Pancreas (tissue), 10 donors: ENCODE results near the gene ABCA10. TPM values are rescaled to one million over a fixed set of nuclear protein-coding genes. Genes with fewer than 3 reads are reported as not detected.

ENCODE experiments used
- ATAC-seq, 4 donors: fragments of 200-7000 bp; cut with Tn5 transposase; one replicate each; pipeline versions ENCODE4 v1.8.0 to v1.9.1; 2020; ENCODE audit warnings: mild to moderate bottlenecking in 4 of 4, moderate library complexity in 4 of 4
- DNase-seq, 6 donors: peaks; one replicate each; pipeline ENCODE4 v3.0.0-alpha.2; 2020
- FAIRE-seq: peaks from 2 replicates; lab custom pipeline; 2012; peaks lifted over from hg19 to GRCh38; lab: Jason Lieb, UNC
- H3K27ac ChIP-seq, 4 donors: fragments of 200-600 bp; sonication (generic); 1 replicate in 3 of 4; 2 replicates in 1 of 4; pipeline versions ENCODE4 v1.5.0 to v1.8.0; 2020
- H3K27me3 ChIP-seq, 4 donors: fragments of 200-600 bp; one replicate each; pipeline ENCODE4 v1.8.0; 2021
- H3K36me3 ChIP-seq, 3 donors: fragments of 200-600 bp; sonication (generic) in 1 of 3; one replicate each; pipeline versions ENCODE4 v1.5.0 to v1.8.0; 2020 to 2021
- H3K4me1 ChIP-seq, 3 donors: fragments of 200-600 bp; one replicate each; pipeline ENCODE4 v1.8.0; 2021
- H3K4me3 ChIP-seq, 4 donors: fragments of 200-600 bp; sonication (generic) in 2 of 4; one replicate each; pipeline versions ENCODE4 v1.5.0 to v1.8.0; 2020 to 2021
- H3K9me3 ChIP-seq, 4 donors: fragments of 200-600 bp; one replicate each; pipeline ENCODE4 v1.8.0; 2021
- WGBS, 2 donors: extraction: QIAGEN DNeasy Blood & Tissue Kit; methylation state at CpG; one replicate each; pipeline ENCODE4 v1.1.7; 2013; 5-methylcytosine and 5-hydroxymethylcytosine counted together
- intact Hi-C, 3 donors: fragments of 100-400 bp; cut with DNase I; formaldehyde crosslinking; loops; one replicate each; pipeline versions ENCODE4 v1.11.1 to v1.14.2; 2022
- polyA plus RNA-seq, 2 donors: library from polyadenylated mRNA; stranded (reverse); fragments of 200-250 nt; gene quantifications; one replicate each; pipeline ENCODE4 v1.2.3, GENCODE V29; 2013
- total RNA-seq, 6 donors: library from RNA; stranded (reverse); fragmentation: NEBNext Ultra II Directional in 4 of 6; extraction: Animal tissue kit (Norgen Biotek cat#: 25700) in 4 of 6; gene quantifications; one replicate each; pipeline versions ENCODE4 v1.2.1 to v1.2.4, GENCODE V29; 2021 to 2023
- TF ChIP-seq, protein P1 (sequence below), 4 donors: fragments of 200-600 bp; sonication (generic) in 3 of 4; IDR thresholded peaks; one replicate each; pipeline versions ENCODE4 v1.5.0 to v1.8.0; 2021; ENCODE audit warnings: antibody characterized with exemption in 4 of 4
- donor health status: healthy with polysubstance abuse.
- donor health status: DM: no; HTN: no; CAD: no; lungs with moderate emphysema.
- donor health status: DM: no; HTN: no; CAD: no.
- donor health status: control.
- donor health status: control.
- donor health status: Bipolar disorder and iron deficiency.
- donor health status: DM: yes; HTN: yes; CAD: no.
- donor health status: DM: no; HTN: no; CAD: no.
- donor health status: DM: no; HTN: no; CAD: no.
- donor health status: DM: yes; HTN: yes; CAD: no.

Gene ABCA10
- total and polyA plus RNA-seq, 8 donors = 1.6 to 18.5 (median 4.7) TPM

DNA sequence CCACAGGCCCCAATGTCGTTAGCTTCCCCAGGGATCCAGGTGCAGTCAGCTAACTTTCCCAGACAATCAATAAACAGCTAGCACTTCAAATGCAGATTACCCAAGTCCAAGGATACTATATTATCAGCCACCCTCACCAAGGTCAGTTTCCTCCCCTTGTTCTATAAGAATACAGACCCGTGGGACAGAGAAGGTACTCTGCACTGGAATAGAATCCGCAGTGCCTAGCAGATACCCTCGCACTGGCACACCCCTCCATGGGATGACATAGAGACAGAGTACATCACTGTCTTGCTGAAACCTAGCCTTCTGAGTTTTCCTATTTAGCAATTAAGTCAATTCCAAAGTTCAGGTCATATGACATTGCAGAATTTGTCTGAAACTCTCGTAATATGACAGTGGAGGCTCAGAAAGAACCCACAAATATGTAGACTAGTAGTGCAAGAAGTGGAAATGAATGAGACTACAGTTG lies 40.0 kb upstream of the ABCA10 start:
- FAIRE-seq (no peak), ATAC-seq (peak in 1 of 4 donors; percentile 19), DNase-seq (no peak)
- intact Hi-C loops = no loop called here
- TF ChIP-seq, protein P1, sequence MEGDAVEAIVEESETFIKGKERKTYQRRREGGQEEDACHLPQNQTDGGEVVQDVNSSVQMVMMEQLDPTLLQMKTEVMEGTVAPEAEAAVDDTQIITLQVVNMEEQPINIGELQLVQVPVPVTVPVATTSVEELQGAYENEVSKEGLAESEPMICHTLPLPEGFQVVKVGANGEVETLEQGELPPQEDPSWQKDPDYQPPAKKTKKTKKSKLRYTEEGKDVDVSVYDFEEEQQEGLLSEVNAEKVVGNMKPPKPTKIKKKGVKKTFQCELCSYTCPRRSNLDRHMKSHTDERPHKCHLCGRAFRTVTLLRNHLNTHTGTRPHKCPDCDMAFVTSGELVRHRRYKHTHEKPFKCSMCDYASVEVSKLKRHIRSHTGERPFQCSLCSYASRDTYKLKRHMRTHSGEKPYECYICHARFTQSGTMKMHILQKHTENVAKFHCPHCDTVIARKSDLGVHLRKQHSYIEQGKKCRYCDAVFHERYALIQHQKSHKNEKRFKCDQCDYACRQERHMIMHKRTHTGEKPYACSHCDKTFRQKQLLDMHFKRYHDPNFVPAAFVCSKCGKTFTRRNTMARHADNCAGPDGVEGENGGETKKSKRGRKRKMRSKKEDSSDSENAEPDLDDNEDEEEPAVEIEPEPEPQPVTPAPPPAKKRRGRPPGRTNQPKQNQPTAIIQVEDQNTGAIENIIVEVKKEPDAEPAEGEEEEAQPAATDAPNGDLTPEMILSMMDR (IDR thresholded peaks at IDR 0.05) = no peak
- no peaks in the 10 kb centered on the region for H3K36me3 ChIP-seq
- H3K4me3 ChIP-seq = no peak overlapping the region
- no peaks in the 10 kb centered on the region for H3K4me1 ChIP-seq
- no peaks in the 10 kb centered on the region for H3K9me3 ChIP-seq
- H3K27ac ChIP-seq = no peak overlapping the region
- no peaks in the 10 kb centered on the region for H3K27me3 ChIP-seq
- 71 to 72% methylated on average over 5 of the region's 5 CpGs for WGBS, 2 donors

DNA sequence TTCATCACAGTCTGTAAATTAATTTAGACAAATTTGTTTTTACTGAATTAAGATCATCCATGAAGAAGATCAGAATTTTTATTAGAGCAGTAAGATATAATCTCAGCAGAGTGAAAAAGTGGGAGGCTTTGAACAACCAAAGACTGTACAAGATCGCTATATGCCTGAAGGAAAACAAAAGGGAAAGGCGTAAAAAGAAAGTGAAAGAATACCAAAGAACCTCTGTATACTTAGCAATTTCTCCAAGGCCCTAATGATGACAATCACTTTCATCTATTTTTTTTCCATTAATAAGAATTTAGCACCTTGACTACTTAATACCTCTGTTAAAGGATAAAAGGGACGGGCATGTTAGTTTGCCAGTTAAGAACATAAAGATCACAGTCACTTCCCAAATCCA lies 38.6 kb upstream of the ABCA10 start:
- Histone ChIP-seq H3K27me3 (no peaks in the 10 kb centered on the region), H3K9me3 (no peaks in the 10 kb centered on the region), H3K36me3 (no peaks in the 10 kb centered on the region), H3K27ac (no peak overlapping the region), H3K4me1 (no peaks in the 10 kb centered on the region), H3K4me3 (no peak overlapping the region)
- ATAC-seq = no peak
- intact Hi-C loops = no loop called here
- TF ChIP-seq, protein P1 (IDR thresholded peaks at IDR 0.05) = no peak
- no peak for FAIRE-seq
- 80 to 95% methylated on average over 3 of the region's 3 CpGs for WGBS, 2 donors
- DNase-seq = no peak

DNA sequence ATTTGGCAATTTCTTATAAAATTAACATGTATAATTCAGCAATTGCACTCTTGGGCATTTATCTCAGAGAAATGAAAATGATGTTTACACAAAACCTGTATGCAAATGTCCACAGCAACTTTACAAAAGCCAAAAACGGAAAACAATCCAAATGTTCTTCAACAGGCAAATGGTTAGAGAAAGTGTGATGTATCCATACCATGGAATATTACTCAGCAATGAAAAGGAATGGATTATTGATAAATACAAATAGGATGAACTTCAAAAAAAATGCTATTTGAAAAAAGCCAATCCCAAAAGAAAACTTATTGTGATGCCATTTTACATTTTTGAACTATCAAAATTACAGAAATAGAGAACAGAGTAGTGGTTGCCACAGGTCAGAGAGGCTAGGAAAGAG lies 37.2 kb upstream of the ABCA10 start:
- H3K27ac ChIP-seq = no peak overlapping the region
- DNase-seq (no peak), FAIRE-seq (no peak), ATAC-seq (no peak)
- no peaks in the 10 kb centered on the region for H3K27me3 ChIP-seq
- no peak overlapping the region for H3K4me3 ChIP-seq
- H3K4me1 ChIP-seq = no peaks in the 10 kb centered on the region
- intact Hi-C loops = no loop called here
- H3K36me3 ChIP-seq = no peaks in the 10 kb centered on the region
- 95 to 98% methylated on average over 1 of the region's 1 CpG for WGBS, 2 donors
- TF ChIP-seq, protein P1 (IDR thresholded peaks at IDR 0.05) = no peak
- no peaks in the 10 kb centered on the region for H3K9me3 ChIP-seq

DNA sequence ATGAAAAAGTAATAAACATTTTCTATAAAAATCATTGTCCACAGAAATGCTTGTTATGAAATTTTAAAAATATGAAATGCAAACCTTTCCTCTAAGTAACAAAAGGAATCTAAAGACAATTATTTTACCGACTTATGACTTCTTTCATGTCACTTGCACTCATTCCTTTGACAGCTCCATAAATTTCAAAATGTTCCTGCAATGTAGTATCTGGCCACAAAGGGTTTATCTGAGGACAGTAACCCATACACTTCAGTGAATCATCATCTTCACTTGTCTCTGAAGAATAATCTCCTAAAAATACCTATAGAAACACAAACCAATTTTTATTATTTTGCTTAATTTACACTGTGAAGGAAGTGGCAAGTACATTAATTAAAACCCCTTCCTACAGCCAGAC lies 25.6 kb upstream of the ABCA10 start:
- Histone ChIP-seq H3K27ac (no peak overlapping the region), H3K27me3 (no peaks in the 10 kb centered on the region), H3K4me1 (no peaks in the 10 kb centered on the region), H3K9me3 (no peaks in the 10 kb centered on the region), H3K36me3 (peaks cover 0 to 38% (median 0%) of the 10 kb centered on the region in 3 donors), H3K4me3 (no peak overlapping the region)
- ATAC-seq (no peak), FAIRE-seq (no peak), DNase-seq (no peak)
- intact Hi-C loops = no loop called here
- TF ChIP-seq, protein P1 (IDR thresholded peaks at IDR 0.05) = no peak
- WGBS, 2 donors = 76 to 78% methylated on average over 1 of the region's 1 CpG

DNA sequence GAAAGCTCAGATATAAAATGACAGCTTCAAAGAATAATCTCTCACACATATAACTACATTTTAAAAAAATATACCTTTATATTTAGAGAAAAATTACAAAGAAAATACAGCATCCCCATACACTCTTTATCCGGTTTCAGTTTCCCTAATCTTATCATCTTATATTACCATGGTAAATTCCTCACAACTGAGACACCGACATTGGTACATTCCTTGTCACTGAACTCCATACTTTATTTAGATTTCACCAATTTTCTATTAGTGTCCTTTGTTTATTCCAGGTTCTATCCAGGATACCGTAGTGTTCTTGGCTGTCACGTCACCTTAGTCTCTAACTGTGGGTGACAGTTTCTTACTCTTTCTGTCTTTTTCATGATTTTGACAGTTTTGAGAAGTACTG lies 22.0 kb upstream of the ABCA10 start:
- no peak for ATAC-seq
- DNase-seq = no peak
- H3K4me3 ChIP-seq = no peak overlapping the region
- TF ChIP-seq, protein P1 (IDR thresholded peaks at IDR 0.05) = no peak
- peaks cover 0 to 4% (median 0%) of the 10 kb centered on the region in 3 donors for H3K4me1 ChIP-seq
- no peak for FAIRE-seq
- H3K27me3 ChIP-seq = no peaks in the 10 kb centered on the region
- intact Hi-C loops = no loop called here
- H3K9me3 ChIP-seq = no peaks in the 10 kb centered on the region
- H3K36me3 ChIP-seq = peaks cover 0 to 38% (median 0%) of the 10 kb centered on the region in 3 donors
- WGBS, 2 donors = 80 to 85% methylated on average over 4 of the region's 4 CpGs
- no peak overlapping the region for H3K27ac ChIP-seq
